PC-9 (cell line): ENCODE data around the gene FBXW7. TPM values are rescaled to one million over a fixed set of nuclear protein-coding genes. Genes with fewer than 3 reads are reported as not detected.

ENCODE experiments used
- BruUV-seq: library from RNA; stranded (reverse); fragments of 400-500 nt; replicated peaks from 2 replicates; lab custom pipeline; 2021; lab: Mats Ljungman, UMichigan
- CTCF ChIA-PET: fragments of 300-600 bp; sonication (Branson Sonifier 250); formaldehyde crosslinking; loops from one replicate; lab custom pipeline; 2022; ENCODE audit warnings: antibody characterized with exemption; lab: Charles Lee
- POLR2A ChIA-PET: fragments of 300-600 bp; sonication (Branson Sonifier 250); formaldehyde crosslinking; loops from one replicate; lab custom pipeline; 2022; ENCODE audit warnings: antibody characterized with exemption; ENCODE audit not compliant: unreplicated experiment; lab: Charles Lee
- DNase-seq, 2 experiments: peaks; one replicate each; pipeline versions ENCODE4 v3.0.0 to v3.0.0-alpha.2; 2015 to 2022; ENCODE audit warnings: mixed read lengths in 1 of 2
- H2AFZ ChIP-seq: fragments of 200-600 bp; sonication (generic); 2 replicates; pipeline ENCODE4 v1.8.1; 2017; ENCODE audit warnings: antibody characterized with exemption
- H3F3A ChIP-seq: fragments of 200-600 bp; sonication (generic); 2 replicates; pipeline ENCODE4 v1.8.1; 2017; ENCODE audit warnings: antibody characterized with exemption, mild to moderate bottlenecking, low read depth; ENCODE audit not compliant: insufficient read depth
- H3K27ac ChIP-seq: fragments of 200-600 bp; sonication (generic); 2 replicates; pipeline ENCODE4 v1.6.1; 2016; ENCODE audit warnings: mixed run types
- H3K27me3 ChIP-seq: fragments of 200-600 bp; sonication (generic); 2 replicates; pipeline ENCODE4 v1.6.1; 2016; ENCODE audit warnings: low read depth, mixed run types; ENCODE audit not compliant: insufficient read depth
- H3K36me3 ChIP-seq: fragments of 200-600 bp; sonication (generic); 2 replicates; pipeline ENCODE4 v1.6.1; 2016; ENCODE audit warnings: low read depth, mixed run types
- H3K4me1 ChIP-seq: fragments of 200-600 bp; sonication (generic); replicated peaks from 2 replicates; pipeline ENCODE4 v1.6.1; 2016; ENCODE audit warnings: mixed run types; ENCODE audit not compliant: insufficient read depth
- H3K4me2 ChIP-seq: fragments of 200-600 bp; sonication (generic); 2 replicates; pipeline ENCODE4 v1.6.1; 2017; ENCODE audit warnings: mixed run types
- H3K4me3 ChIP-seq: fragments of 200-600 bp; sonication (generic); 2 replicates; pipeline ENCODE4 v1.6.1; 2016; ENCODE audit warnings: mixed run types
- H3K79me2 ChIP-seq: fragments of 200-600 bp; sonication (generic); 2 replicates; pipeline ENCODE4 v1.6.1; 2017; ENCODE audit warnings: low read depth, mixed run types
- H3K9me2 ChIP-seq: fragments of 200-600 bp; sonication (generic); 2 replicates; pipeline ENCODE4 v1.8.1; 2017; ENCODE audit warnings: mild to moderate bottlenecking; ENCODE audit not compliant: insufficient read depth
- H3K9me3 ChIP-seq: fragments of 200-600 bp; sonication (generic); 2 replicates; pipeline ENCODE4 v1.8.1; 2016; ENCODE audit warnings: low read depth; ENCODE audit not compliant: insufficient read depth
- H4K20me1 ChIP-seq: fragments of 200-600 bp; sonication (generic); 2 replicates; pipeline ENCODE4 v1.8.1; 2017; ENCODE audit not compliant: insufficient read depth
- CTCF ChIP-seq: fragments of 200-600 bp; sonication (generic); conservative IDR thresholded peaks from 2 replicates; pipeline ENCODE4 v1.6.1; 2017; ENCODE audit warnings: mixed run types, antibody characterized with exemption, mild to moderate bottlenecking, moderate library complexity
- EZH2 ChIP-seq: fragments of 200-600 bp; sonication (generic); IDR thresholded peaks from 2 replicates; pipeline ENCODE4 v1.8.0; 2017; ENCODE audit warnings: antibody characterized with exemption, low read depth
- intact Hi-C: fragments of 100-400 bp; cut with micrococcal nuclease; formaldehyde crosslinking; loops from one replicate; pipeline ENCODE4 v1.10.0; 2022; ENCODE audit not compliant: unreplicated experiment
- total RNA-seq: library from RNA; stranded (reverse); gene quantifications from 2 replicates; pipeline ENCODE4 v1.2.3, GENCODE V29; 2021

The FBXW7 gene
- total RNA-seq, 1 experiment from 2014 or later, result 30.2 TPM

GRCh38 chr4:152427981-152428380 lies 107.9 kb downstream of the FBXW7 start:
- peaks cover 13% of the 10 kb centered on the region for H3K4me1 ChIP-seq
- H3K4me3 ChIP-seq, result no peak overlapping the region
- intact Hi-C loops, result no loop called here
- POLR2A ChIA-PET, result no interaction called here
- H3K9me3 ChIP-seq, result no peaks in the 10 kb centered on the region
- H3K27ac ChIP-seq, result no peak overlapping the region
- no peak overlapping the region for H2AFZ ChIP-seq
- TF ChIP-seq EZH2 (no peak), CTCF (no peak)
- no peak for DNase-seq
- no peaks in the 10 kb centered on the region for H4K20me1 ChIP-seq
- no peaks in the 10 kb centered on the region for H3K27me3 ChIP-seq
- no peak overlapping the region for H3K4me2 ChIP-seq
- H3K36me3 ChIP-seq, result no peaks in the 10 kb centered on the region
- H3K79me2 ChIP-seq, result 0 out of 2 replicates have a peak, but pooled peaks cover 3% of the 10 kb centered on the region
- no peaks in the 10 kb centered on the region for H3K9me2 ChIP-seq
- no TSS peak for BruUV-seq
- CTCF ChIA-PET, result no interaction called here
- H3F3A ChIP-seq, result no peaks in the 10 kb centered on the region; the same call in 1 of the 2 replicates

- Histone ChIP-seq H3K27ac (no peak overlapping the region), H3K4me2 (no peak overlapping the region), H3K4me3 (no peak overlapping the region), H2AFZ (no peak overlapping the region), H3K9me2 (no peaks in the 10 kb centered on the region), H3F3A (no peaks in the 10 kb centered on the region), H3K4me1 (no peaks in the 10 kb centered on the region), H4K20me1 (no peaks in the 10 kb centered on the region), H3K79me2 (no peaks in the 10 kb centered on the region), H3K27me3 (no peaks in the 10 kb centered on the region), H3K9me3 (no peaks in the 10 kb centered on the region), H3K36me3 (no peaks in the 10 kb centered on the region)
- no TSS peak for BruUV-seq
- CTCF ChIA-PET, result no interaction called here
- POLR2A ChIA-PET, result interaction anchor here (0.6 kb wide), 1 partner anchor 808 kb away, joined by 8 read pairs; no protein-coding TSS in a partner anchor
- no peak for DNase-seq
- intact Hi-C loops, result no loop called here
- TF ChIP-seq CTCF (no peak), EZH2 (no peak)
Observed at GRCh38 chr4:152424977-152425376, 110.9 kb downstream of the FBXW7 start.

GRCh38 chr4:152424396-152424795 lies 111.5 kb downstream of the FBXW7 start:
- ChIA-PET POLR2A (interaction anchor here (0.6 kb wide), 1 partner anchor 809 kb away, joined by 8 read pairs; no protein-coding TSS in a partner anchor), CTCF (no interaction called here)
- Histone ChIP-seq H3K36me3 (no peaks in the 10 kb centered on the region), H3K4me1 (no peaks in the 10 kb centered on the region), H3K9me3 (no peaks in the 10 kb centered on the region), H3K27me3 (no peaks in the 10 kb centered on the region), H3K4me2 (no peak overlapping the region), H3K27ac (no peak overlapping the region), H3K4me3 (no peak overlapping the region), H3K79me2 (no peaks in the 10 kb centered on the region), H2AFZ (no peak overlapping the region), H3K9me2 (no peaks in the 10 kb centered on the region), H3F3A (no peaks in the 10 kb centered on the region), H4K20me1 (no peaks in the 10 kb centered on the region)
- TF ChIP-seq EZH2, result no peak
- TF ChIP-seq CTCF, result no peak
- intact Hi-C loops, result no loop called here
- no TSS peak for BruUV-seq
- DNase-seq, result no peak
